HepG2 (cell line): Measurements from ENCODE around the gene WWP2. TPM values are rescaled to one million over a fixed set of nuclear protein-coding genes. Genes with fewer than 3 reads are reported as not detected.
A peak's percentile ranks its signal among the peaks of the same experiment; 100 is the strongest.

Experiments
- BHLHE40 ChIP-seq: IDR thresholded peaks from 2 replicates; pipeline ENCODE4 v1.6.1; 2011; ENCODE audit warnings: low read length, improper control_type of control experiment
- FOSL1 ChIP-seq: sonication (generic); formaldehyde crosslinking; IDR thresholded peaks from 2 replicates; pipeline ENCODE4 v1.9.0; 2021; ENCODE audit warnings: missing genetic modification reagents, borderline replicate concordance
- FOXA1 ChIP-seq, 2 experiments: fragments of 450-650 bp in 1 of 2; sonication (generic) in 1 of 2; formaldehyde crosslinking in 1 of 2; IDR thresholded peaks; 2 replicates each; pipeline versions ENCODE4 v1.4.0 to v1.6.1; 2016 to 2020; ENCODE audit warnings: missing genetic modification reagents in 1 of 2
- FOXK1 ChIP-seq: sonication (generic); formaldehyde crosslinking; IDR thresholded peaks from 2 replicates; pipeline ENCODE4 v1.4.0; 2020; ENCODE audit warnings: low read depth, missing genetic modification reagents, borderline replicate concordance
- ISL2 ChIP-seq: sonication (generic); formaldehyde crosslinking; IDR thresholded peaks from 2 replicates; pipeline ENCODE4 v1.5.0; 2020; ENCODE audit warnings: missing genetic modification reagents
- KMT2B ChIP-seq: IDR thresholded peaks from 2 replicates; pipeline ENCODE4 v1.6.1; 2016; ENCODE audit warnings: missing genetic modification reagents, missing compliant biosample characterization
- NFE2 ChIP-seq: sonication (generic); formaldehyde crosslinking; IDR thresholded peaks from 2 replicates; pipeline ENCODE4 v1.4.0; 2020; ENCODE audit warnings: missing genetic modification reagents
- PLSCR1 ChIP-seq: sonication (generic); formaldehyde crosslinking; IDR thresholded peaks from 2 replicates; pipeline ENCODE4 v1.5.0; 2020; ENCODE audit warnings: missing genetic modification reagents, mild to moderate bottlenecking, borderline replicate concordance
- RFXAP ChIP-seq: sonication (generic); formaldehyde crosslinking; IDR thresholded peaks from 2 replicates; pipeline ENCODE4 v1.4.0; 2020; ENCODE audit warnings: missing genetic modification reagents, borderline replicate concordance
- SIN3A ChIP-seq: IDR thresholded peaks from 2 replicates; pipeline ENCODE4 v1.6.1; 2011; ENCODE audit warnings: low read depth, mild to moderate bottlenecking, control low read depth, low read length, borderline replicate concordance
- ZBTB38 ChIP-seq: sonication (generic); formaldehyde crosslinking; IDR thresholded peaks from 2 replicates; pipeline ENCODE4 v1.5.1; 2020; ENCODE audit warnings: mild to moderate bottlenecking, missing genetic modification reagents
- ZFP90 ChIP-seq: sonication (generic); formaldehyde crosslinking; IDR thresholded peaks from 2 replicates; pipeline ENCODE4 v1.8.0; 2022; ENCODE audit warnings: missing genetic modification reagents, mild to moderate bottlenecking, inconsistent platforms, borderline replicate concordance
- ZNF124 ChIP-seq: sonication (generic); formaldehyde crosslinking; IDR thresholded peaks from 2 replicates; pipeline ENCODE4 v1.4.0; 2020; ENCODE audit warnings: missing genetic modification reagents
- ZNF17 ChIP-seq: sonication (generic); formaldehyde crosslinking; IDR thresholded peaks from 2 replicates; pipeline ENCODE4 v1.5.0; 2020; ENCODE audit warnings: mild to moderate bottlenecking, missing genetic modification reagents
- ZNF33B ChIP-seq: sonication (generic); formaldehyde crosslinking; IDR thresholded peaks from 2 replicates; pipeline ENCODE4 v1.5.1; 2020; ENCODE audit warnings: mild to moderate bottlenecking, missing genetic modification reagents
- ZNF775 ChIP-seq: sonication (generic); formaldehyde crosslinking; IDR thresholded peaks from 2 replicates; pipeline ENCODE4 v1.4.0; 2020; ENCODE audit warnings: missing genetic modification reagents, mild to moderate bottlenecking, moderate library complexity, borderline replicate concordance
- ZNF782 ChIP-seq: sonication (generic); formaldehyde crosslinking; IDR thresholded peaks from 2 replicates; pipeline ENCODE4 v1.4.0; 2020; ENCODE audit warnings: missing genetic modification reagents, mild to moderate bottlenecking, borderline replicate concordance
- ZNF879 ChIP-seq: sonication (generic); formaldehyde crosslinking; IDR thresholded peaks from 2 replicates; pipeline ENCODE4 v1.8.1; 2023; ENCODE audit warnings: missing genetic modification reagents
- polyA plus RNA-seq, 8 experiments: library from polyadenylated mRNA; depleted of rRNA in 3 of 8; stranded (reverse) in 7 of 8; unstranded in 1 of 8; fragments of >200 nt; fragmentation: Illumina TruSeq in 4 of 8; extraction: Trizol in 4 of 8; gene quantifications; 2 replicates each; pipeline versions ENCODE4 v1.2.1 to v1.2.3, GENCODE V29; 2011 to 2016; ENCODE audit warnings: low read depth in 4 of 8, missing spikeins in 1 of 8, mixed read lengths in 1 of 8; ENCODE audit not compliant: insufficient read depth in 1 of 8
- total RNA-seq, 5 experiments: library from RNA; depleted of rRNA; stranded (reverse); fragments of >200 nt; fragmentation: Illumina TruSeq; extraction: Trizol; gene quantifications; 2 replicates each; pipeline ENCODE4 v1.2.3, GENCODE V29; 2016; ENCODE audit warnings: low read depth in 1 of 5
- TF ChIP-seq, protein P1 (sequence below): sonication (generic); formaldehyde crosslinking; IDR thresholded peaks from 2 replicates; pipeline ENCODE4 v1.5.0; 2020; ENCODE audit warnings: mild to moderate bottlenecking, missing genetic modification reagents
- TF ChIP-seq, protein P2 (sequence below): fragments of 450-650 bp; IDR thresholded peaks from 2 replicates; pipeline ENCODE4 v1.6.1; 2017; ENCODE audit warnings: mild to moderate bottlenecking
- TF ChIP-seq, protein P3 (sequence below): sonication (generic); formaldehyde crosslinking; conservative IDR thresholded peaks from 2 replicates; pipeline ENCODE4 v1.8.0; 2022; ENCODE audit warnings: mild to moderate bottlenecking, moderate library complexity, missing genetic modification reagents
- TF ChIP-seq, protein P4 (sequence below): IDR thresholded peaks from 2 replicates; pipeline ENCODE4 v1.6.1; 2016; ENCODE audit warnings: control low read depth

WWP2 gene
- total and polyA plus RNA-seq, 2 of the 13 experiments (the other 11 are each of a cell fraction or from before 2014, with no cell fraction given) = 11.4 to 28.2 TPM

DNA sequence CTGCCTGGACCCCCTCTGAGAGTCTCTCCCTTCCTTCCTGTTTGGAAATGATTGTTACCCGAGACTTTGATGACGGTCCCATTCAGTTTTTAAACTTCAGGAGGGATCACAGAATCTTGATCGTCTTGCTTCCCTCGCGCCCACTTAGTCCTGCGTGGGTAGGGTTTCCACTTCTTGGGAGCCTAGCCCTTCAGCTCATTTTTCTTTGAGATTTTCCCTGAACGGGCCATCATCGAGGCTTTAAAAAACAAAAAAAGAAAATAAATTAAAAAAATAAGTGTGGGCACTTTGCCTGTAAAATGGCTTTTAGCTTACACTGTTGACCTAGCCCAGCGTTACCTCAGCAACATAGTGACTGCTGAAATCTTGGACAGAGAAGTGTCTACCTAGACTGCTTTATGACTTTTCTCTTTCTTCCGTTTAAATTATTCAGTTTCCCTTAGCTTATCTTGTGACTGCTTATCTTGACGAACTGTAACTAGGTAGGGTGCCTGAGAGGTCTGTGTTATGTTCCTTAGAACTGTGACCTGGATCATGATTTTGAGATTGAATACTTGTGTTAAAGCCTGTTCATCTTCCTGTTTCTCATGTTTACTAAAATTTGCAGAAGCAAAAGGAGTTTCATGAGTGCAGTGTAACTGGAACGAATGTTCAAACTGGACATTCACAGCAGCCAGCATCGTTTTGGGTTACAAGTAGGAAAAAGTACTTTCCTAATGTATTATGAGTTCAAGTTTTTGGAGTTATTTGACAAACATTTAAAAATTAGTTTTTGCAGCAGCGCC, 874 bp downstream of the WWP2 start (continued):
- TF ChIP-seq, protein P1, sequence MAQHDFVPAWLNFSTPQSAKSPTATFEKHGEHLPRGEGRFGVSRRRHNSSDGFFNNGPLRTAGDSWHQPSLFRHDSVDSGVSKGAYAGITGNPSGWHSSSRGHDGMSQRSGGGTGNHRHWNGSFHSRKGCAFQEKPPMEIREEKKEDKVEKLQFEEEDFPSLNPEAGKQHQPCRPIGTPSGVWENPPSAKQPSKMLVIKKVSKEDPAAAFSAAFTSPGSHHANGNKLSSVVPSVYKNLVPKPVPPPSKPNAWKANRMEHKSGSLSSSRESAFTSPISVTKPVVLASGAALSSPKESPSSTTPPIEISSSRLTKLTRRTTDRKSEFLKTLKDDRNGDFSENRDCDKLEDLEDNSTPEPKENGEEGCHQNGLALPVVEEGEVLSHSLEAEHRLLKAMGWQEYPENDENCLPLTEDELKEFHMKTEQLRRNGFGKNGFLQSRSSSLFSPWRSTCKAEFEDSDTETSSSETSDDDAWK (CRISPR knock-in tag) = no peak
- no peak for TF ChIP-seq ZNF124 (CRISPR knock-in tag)
- TF ChIP-seq, protein P2, sequence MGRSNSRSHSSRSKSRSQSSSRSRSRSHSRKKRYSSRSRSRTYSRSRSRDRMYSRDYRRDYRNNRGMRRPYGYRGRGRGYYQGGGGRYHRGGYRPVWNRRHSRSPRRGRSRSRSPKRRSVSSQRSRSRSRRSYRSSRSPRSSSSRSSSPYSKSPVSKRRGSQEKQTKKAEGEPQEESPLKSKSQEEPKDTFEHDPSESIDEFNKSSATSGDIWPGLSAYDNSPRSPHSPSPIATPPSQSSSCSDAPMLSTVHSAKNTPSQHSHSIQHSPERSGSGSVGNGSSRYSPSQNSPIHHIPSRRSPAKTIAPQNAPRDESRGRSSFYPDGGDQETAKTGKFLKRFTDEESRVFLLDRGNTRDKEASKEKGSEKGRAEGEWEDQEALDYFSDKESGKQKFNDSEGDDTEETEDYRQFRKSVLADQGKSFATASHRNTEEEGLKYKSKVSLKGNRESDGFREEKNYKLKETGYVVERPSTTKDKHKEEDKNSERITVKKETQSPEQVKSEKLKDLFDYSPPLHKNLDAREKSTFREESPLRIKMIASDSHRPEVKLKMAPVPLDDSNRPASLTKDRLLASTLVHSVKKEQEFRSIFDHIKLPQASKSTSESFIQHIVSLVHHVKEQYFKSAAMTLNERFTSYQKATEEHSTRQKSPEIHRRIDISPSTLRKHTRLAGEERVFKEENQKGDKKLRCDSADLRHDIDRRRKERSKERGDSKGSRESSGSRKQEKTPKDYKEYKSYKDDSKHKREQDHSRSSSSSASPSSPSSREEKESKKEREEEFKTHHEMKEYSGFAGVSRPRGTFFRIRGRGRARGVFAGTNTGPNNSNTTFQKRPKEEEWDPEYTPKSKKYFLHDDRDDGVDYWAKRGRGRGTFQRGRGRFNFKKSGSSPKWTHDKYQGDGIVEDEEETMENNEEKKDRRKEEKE = no peak
- TF ChIP-seq KMT2B (CRISPR knock-in tag) = no peak
- no peak for TF ChIP-seq FOXA1 (IDR thresholded peaks at IDR 0.05)
- TF ChIP-seq FOXA1 (CRISPR knock-in tag; IDR thresholded peaks at IDR 0.05) = peak; percentile 27; the same call in 1 of the 2 replicates
- TF ChIP-seq, protein P3, sequence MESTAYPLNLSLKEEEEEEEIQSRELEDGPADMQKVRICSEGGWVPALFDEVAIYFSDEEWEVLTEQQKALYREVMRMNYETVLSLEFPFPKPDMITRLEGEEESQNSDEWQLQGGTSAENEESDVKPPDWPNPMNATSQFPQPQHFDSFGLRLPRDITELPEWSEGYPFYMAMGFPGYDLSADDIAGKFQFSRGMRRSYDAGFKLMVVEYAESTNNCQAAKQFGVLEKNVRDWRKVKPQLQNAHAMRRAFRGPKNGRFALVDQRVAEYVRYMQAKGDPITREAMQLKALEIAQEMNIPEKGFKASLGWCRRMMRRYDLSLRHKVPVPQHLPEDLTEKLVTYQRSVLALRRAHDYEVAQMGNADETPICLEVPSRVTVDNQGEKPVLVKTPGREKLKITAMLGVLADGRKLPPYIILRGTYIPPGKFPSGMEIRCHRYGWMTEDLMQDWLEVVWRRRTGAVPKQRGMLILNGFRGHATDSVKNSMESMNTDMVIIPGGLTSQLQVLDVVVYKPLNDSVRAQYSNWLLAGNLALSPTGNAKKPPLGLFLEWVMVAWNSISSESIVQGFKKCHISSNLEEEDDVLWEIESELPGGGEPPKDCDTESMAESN = no peak
- TF ChIP-seq, protein P4, sequence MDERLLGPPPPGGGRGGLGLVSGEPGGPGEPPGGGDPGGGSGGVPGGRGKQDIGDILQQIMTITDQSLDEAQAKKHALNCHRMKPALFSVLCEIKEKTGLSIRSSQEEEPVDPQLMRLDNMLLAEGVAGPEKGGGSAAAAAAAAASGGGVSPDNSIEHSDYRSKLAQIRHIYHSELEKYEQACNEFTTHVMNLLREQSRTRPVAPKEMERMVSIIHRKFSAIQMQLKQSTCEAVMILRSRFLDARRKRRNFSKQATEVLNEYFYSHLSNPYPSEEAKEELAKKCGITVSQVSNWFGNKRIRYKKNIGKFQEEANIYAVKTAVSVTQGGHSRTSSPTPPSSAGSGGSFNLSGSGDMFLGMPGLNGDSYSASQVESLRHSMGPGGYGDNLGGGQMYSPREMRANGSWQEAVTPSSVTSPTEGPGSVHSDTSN (CRISPR knock-in tag) = no peak
- no peak for TF ChIP-seq ZNF782 (CRISPR knock-in tag)
- 0 out of 2 replicates have a peak, but pooled peaks have one; percentile 3 for TF ChIP-seq SIN3A
- TF ChIP-seq BHLHE40 = no peak
- TF ChIP-seq ZBTB38 = no peak
- TF ChIP-seq ZNF775 (CRISPR knock-in tag) = 0 out of 2 replicates have a peak, but pooled peaks have one; percentile 31
- TF ChIP-seq RFXAP = 0 out of 2 replicates have a peak, but pooled peaks have one; percentile 21
- no peak for TF ChIP-seq ISL2
- no peak for TF ChIP-seq ZNF17 (CRISPR knock-in tag)
- 0 out of 2 replicates have a peak, but pooled peaks have one; percentile 65 for TF ChIP-seq ZFP90
- TF ChIP-seq PLSCR1 (CRISPR knock-in tag) = no peak
- no peak for TF ChIP-seq ZNF33B (CRISPR knock-in tag)
- TF ChIP-seq ZNF879 (CRISPR knock-in tag) = no peak
- no peak for TF ChIP-seq FOSL1 (CRISPR knock-in tag)
- TF ChIP-seq NFE2 (CRISPR knock-in tag) = no peak
- TF ChIP-seq FOXK1 (CRISPR knock-in tag) = no peak
